HTR-8/SVneo (cell line): ENCODE results near the gene ADGRB2.

Source experiments
- DNase-seq: peaks from one replicate; pipeline ENCODE4 v3.0.0; 2011; ENCODE audit warnings: low spot score, mixed read lengths; ENCODE audit not compliant: insufficient read length
- FAIRE-seq: peaks from 2 replicates; lab custom pipeline; 2011; peaks lifted over from hg19 to GRCh38; lab: Jason Lieb, UNC

The ADGRB2 gene

DNA sequence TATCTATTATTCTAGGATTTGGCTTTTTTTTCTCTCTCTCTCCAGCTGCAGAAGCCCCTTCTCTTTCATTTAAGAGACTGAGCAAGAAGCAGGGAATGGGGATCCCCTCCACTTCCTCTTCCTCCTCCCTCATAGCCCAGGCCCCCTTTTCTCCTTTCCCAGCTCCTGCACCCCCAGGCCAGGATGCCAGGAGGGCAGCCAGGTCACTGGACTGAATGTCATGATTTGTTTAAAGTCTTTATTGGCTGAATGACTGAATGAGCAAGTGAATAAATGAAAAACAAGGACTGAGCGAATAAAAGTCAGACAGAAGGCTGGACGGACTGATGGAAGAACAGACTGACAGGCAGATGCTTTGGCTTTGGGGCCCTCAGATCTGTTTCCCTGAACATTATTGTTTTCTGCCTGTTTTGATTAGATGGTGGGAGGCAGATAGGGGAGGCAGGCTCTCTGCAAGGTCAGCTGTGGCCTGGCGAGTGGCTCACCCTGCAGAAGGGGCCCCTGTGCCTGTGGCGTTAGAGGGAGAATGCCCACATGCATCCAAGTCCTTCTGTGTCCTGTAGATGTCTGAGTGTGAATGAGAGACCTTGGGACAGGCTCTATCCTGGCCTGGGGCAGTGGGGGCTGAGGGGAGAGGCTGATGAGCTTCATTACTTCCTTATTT, 20.3 kb upstream of the ADGRB2 start:
- DNase-seq = no peak
- FAIRE-seq = no peak

DNA sequence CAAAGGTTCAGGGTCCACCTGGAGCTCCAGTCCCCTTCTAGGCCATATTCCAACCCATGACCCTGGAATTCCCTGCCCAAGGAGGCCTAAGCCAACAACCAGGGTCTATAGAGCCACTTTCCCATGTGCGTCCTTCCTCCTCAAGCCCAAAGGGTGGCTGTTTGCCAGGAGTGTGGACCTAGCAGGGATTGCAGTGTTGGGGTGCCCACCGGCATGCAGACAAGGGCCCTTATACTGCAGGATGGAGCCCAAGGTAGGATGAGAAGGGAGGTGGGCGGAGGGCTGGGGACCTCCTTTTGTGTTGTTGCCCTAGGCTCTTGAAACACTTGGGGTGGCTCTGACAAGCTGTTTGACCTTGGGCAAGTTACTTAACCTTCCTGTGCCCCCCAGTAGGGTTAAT, 19.7 kb upstream of the ADGRB2 start:
- DNase-seq (no peak), FAIRE-seq (no peak)

DNA sequence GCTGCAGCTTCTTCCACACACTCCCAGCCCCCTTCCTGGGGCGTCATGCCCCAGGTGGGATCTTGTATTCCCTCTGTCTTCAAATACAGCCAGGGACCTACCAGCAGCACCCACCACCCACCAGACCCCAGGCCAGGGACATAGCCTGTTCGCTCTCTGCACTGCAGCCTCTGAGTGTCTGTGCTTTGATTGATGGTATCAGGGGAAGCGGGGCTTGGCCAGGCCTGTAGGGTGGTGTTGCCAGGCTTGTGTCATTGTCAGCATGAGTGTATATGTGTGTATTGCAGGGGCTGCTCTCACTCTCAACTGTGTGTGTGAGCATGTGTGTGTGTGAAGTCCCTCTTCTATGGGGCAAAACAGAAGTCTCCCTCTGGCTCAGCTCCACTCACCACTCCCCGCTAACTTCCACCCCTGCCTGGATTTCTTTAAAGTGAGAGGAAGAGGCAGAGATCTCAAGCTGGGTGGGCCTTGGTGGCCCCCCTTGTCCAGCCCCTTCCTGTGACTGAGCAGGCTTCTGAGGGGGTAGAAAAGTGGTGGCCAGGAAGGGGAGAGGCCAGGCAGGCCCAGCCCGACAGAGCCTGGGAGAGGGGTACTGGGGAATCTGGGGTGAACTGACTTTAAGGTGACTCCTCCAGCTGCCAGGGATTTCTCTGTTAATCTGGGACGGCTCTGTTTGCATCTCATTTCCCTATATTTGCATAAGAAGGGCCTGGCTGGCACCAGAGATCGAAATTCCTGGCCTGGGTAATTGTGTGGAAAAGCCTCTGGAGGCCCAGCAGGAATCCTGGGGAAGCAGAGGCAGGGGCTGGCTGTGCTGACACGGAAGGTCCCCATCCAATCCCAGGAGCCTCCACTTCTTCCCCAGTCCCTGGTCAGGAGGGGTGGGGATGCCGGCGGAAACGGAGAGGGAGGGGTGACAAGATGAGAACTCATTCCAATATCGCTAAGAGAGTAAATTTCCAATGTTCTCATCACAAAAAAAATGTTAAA, 18.6 kb upstream of the ADGRB2 start:
- DNase-seq = no peak

DNA sequence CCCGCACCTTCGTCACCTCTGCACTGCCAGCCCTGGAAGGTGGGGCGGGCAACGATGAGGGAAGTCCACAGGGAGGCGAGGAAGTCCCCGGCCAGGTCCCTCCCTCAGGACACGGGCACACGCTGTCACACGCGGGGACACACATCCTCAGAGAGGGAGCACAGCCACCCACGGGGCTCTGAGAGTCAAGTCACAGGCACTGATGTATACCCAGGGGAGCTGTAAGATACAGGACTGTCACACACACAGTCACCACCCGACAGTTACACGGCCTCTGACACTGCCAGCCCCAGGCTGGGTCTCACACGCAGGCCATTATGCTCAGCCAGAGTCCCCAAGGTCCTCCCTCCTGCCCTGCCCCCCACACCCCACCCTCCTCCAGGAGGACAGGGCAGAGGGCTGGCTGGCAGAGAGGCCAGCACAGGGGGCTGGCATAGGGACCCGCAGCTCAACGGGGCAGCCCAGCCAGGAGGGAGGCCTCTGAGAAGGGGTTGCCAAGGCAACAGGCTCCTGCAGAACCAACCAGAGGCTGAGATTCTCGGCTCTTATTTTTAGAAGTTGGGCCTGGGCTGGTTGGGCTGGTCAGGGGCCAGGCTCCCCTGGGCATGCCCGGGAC, 17.7 kb upstream of the ADGRB2 start:
- DNase-seq (no peak), FAIRE-seq (no peak)

More for the DNA sequence above, 18.6 kb upstream of the ADGRB2 start:
- no peak for FAIRE-seq

DNA sequence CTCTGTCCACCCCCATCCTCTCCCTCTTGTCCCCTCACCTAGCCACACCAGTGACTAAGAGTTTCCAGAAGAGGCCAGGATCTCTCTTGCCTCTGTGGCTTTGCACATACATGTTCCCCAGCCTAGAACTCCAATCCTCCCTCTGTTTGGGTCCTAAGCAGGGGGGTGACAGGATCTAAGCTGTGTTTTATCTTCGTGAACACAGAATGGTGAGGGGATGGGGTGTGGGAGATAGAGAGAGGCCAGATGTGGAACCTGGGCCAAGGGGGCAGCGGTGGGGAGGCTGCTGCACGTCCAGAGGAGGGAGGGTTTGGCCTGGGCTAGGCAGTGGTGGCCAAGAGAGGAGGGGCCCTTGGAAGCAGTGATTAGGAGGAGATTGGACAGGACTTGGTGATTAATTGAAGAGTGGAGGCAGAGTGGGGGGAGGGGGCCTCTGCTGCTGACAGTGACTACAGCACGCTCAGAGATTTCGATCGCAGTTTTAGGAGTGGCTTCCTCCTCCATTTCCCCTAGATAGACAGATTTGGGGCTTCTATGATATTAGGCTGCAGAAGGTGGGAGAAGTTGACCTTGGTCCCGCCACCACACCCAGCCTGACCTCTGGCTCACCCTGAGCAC, 17.1 kb upstream of the ADGRB2 start:
- DNase-seq = no peak
- FAIRE-seq = no peak

DNA sequence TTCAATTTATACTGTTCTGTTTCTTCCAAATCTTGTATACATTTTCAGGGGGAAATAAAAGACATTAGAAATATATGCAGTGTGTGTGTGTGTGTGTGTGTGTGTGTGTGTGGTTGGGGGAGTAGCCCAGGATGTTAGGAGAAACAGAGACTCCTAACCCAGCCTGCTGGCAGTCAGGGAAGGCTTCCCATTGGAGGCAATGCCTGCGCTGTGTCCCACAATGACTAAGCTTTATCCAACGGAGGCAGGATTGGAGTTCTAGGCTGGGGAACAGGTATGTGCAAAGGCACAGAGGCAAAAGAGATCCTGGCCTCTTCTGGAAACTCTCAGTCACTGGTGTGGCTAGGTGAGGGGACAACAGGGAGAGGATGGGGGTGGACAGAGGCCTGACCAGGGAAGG, 16.5 kb upstream of the ADGRB2 start:
- DNase-seq = no peak
- FAIRE-seq = no peak

DNA sequence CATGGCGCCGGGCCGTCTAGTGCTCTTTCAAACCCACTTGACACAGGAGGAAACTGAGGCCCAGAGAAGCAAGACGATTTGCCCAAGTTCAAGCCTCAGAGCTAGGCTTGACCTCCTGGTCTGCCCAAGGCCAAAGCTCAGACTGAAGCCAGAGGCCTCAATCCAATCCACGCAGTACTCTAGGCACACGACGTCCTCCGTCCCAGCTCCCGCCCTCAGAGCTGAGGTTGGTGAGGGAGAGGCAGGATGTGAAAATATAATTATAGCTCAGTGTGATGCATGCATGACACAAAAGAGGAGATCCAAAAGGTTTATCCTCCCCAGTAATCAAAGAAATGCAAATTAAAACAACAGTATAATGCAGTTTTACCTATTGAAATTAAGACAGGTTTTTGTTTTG, 15.5 kb upstream of the ADGRB2 start:
- DNase-seq (no peak), FAIRE-seq (no peak)

DNA sequence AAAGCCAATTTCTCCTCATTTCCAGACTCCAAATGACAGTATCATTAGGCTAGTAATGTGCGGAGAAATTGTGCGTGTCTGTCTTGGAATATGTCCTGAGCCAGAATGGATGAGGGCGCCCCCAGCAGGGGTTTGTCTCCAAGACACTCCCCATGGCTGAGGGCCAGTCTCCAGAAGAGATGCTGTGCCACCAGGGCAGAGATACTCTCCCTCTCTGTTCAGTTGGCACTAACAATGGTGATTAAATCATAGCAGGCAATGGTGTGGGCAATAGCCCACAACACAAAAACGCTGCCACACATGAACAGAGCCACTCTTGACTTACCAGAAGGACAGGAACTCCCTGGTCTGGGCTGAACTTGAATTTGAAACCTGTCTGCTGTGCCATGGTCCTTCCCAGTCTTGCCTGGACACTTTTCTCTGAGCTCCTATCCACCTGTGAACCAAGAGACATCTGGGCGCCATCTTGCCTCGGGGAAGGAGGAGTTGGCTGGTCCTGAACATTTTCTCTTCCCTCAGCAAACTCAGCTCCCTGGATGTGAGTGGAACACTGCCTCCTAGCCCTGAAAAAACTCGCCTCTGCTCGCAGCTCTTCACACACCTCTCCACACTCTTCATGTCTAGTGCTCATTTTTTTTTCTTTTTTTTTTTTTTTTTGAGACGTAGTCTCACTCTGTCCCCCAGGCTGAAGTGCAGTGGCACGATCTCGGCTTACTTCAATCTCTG, 14.8 kb upstream of the ADGRB2 start:
- FAIRE-seq (no peak), DNase-seq (no peak)

DNA sequence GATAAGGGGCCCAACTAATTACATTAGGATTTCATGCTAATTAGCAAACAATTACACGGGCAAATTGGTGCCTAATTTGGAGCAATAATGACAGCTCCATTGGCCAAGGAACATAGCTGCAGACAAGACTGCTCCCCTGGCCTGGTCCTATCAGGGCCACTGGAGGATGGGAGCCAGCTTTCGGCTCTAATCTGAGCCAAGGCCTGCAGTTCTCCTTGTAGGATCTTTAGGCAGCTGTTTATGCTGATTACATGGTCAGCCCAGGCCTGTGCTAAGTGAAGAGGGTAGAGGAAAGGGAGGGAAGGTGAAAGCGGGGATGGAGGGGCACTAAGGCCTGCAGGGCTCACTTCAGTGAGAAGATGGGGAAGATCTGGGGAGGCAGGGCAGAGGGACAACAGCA, 12.4 kb upstream of the ADGRB2 start:
- no peak for FAIRE-seq
- DNase-seq = no peak

DNA sequence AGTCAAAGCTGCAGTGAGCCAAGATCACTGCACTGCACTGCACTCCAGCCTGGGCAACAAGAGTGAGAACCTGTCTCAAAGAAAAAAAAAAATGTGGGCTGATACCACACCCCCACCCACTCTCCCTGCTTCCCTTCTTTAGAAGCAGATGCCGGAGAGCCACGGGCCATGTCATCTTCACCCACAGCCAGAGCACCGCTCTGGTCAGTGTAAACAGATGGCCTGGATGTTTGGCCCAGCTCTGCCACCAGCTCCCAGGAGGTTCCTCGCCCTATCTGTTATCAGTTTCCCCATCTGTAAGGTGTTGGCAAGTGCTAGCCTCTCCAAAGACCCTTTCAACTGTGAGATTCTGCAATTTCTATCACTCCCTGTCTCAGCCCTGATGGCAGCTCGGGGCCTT, 11.9 kb upstream of the ADGRB2 start:
- DNase-seq (no peak), FAIRE-seq (no peak)

DNA sequence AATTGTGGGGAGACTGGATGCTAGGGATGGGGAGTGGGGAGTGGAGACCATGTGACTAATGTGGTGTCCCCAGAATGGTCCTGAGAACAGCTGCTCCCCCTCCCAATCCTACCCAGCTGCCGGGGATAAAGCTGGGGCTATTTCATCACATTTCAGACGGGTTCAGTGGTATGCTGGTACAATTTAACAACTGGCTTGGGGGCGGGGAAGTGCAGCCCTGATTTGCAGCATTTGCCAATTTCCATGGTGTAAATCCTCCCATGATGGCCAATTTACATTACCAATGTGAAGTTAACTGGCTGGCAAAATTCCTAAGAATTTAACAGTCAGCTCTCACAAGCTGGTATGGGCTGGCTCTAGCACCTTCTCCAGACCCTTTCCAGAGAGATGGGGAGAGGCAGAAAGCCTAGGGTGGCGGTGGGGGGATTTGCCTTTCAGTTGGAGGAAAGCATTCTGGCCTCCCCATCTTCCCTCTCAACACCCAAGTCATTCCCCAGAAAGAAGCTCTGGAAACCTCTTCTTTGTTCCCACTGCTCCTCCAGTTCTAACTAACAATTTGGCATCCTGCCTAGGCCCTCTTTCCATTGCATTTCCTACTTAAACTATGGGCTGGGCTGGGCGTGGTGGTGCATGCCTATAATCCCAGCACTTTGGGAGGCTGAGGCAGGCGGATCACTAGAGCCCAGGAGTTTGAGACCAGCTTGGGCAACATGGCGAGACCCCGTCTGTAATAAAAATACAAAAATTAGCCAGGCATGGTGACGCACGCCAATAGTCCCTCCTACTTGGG, 11.3 kb upstream of the ADGRB2 start:
- DNase-seq (no peak), FAIRE-seq (no peak)

DNA sequence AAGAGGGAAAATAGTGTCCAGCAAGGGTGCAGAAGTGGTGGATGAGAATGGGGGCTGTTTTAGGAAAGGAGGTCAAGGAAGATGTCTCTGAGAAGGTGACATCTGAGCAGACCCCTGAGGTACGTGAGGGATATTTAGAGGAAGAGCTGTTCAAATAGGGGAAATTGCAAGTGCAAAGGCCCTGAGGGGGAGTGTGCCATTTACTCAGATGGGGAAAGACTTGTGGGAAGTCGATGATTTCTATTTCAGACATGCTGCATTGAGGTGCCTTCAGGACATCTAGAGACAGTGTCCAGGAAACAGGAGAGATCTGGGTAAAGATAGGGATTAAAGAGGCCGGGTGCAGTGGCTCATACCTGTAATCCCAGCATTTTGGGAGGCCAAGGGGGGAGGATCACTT, 10.4 kb upstream of the ADGRB2 start:
- FAIRE-seq (no peak), DNase-seq (no peak)

DNA sequence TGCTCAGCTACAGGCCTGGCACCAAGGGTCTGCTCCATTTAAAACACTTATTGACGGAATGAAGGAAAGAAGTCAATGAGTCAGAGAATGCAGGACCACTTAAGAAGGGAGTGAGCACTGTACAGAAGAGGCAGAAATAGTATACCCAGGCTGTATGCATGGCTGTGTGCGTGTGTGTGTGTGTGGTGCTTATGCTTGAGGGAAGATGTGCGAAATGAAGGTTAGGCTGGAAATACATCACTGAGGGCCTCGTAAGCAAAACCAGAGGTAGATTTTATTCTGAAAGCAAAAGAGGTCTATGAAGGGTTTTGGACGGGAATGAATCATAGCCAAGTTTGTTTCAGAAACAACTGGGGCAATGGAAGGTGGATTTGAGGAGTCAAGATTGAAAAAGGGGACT, 9.7 kb upstream of the ADGRB2 start:
- no peak for DNase-seq
- FAIRE-seq = no peak

DNA sequence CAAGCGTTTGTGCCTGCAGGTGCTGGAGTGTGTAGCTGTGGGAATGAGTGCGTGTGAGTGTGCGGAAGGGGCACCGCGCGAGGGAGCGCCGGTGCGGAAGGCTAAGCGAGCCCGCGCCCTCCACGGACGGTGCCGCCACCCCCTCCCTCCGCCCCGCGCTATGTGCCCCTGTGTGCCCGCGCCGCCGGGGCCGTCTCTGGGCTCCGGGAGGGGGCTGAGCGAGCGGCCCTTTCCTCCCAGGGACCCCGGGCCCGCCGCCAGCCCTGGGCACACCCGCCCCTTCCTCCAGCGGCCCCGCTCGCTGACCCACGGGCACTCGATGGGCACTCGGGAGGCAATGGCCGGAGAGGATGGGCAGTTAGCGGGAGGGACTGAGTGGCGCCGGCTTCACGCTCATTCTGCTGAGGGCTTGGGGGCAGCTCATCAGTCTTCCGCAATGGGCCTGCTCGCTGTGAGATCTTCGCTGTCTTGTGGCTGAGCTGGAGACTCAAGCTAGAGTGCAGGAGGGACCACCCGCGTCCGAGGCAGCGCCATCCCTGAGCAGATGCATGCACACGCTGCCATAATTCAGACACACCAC, 8.6 kb upstream of the ADGRB2 start:
- DNase-seq (no peak), FAIRE-seq (no peak)

DNA sequence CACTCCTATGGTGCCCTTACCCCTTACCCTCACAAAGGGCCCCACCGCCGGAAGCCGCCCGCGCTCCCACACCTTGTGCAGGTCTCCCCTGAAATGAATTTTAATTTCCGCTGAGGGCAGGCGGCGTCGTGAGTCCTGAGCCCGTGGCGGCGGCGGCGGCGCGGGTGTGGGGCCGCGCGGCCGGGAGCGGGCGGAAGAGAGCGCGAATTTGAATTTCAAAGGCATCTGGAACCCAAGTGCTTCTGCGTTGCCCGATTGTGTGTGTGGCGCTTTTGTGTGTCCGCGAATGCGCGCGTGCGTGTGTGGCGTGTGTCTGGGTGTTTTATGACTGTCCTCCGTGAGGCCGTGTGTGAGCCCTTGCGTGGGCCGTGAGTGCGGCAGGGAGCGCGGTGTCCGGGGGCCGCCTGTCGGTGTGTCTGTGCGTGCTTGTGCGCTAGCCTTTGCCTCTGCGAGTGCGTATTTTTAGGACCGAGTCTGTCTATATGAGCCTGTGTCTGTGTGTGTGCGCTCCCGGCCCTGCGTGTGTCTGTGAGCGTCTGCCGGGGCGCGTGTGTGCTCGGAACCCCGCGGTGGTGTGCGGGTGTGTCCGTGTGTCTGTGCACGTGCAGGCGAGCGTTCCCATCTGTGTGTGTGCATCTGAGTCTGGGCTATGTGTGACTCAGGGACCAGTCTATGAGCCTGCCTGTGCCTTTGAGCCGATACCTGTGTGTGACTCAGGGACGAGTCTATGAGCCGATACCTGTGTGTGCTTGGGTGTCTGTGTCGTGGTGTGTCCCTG, 7.9 kb upstream of the ADGRB2 start:
- FAIRE-seq (no peak), DNase-seq (no peak)

DNA sequence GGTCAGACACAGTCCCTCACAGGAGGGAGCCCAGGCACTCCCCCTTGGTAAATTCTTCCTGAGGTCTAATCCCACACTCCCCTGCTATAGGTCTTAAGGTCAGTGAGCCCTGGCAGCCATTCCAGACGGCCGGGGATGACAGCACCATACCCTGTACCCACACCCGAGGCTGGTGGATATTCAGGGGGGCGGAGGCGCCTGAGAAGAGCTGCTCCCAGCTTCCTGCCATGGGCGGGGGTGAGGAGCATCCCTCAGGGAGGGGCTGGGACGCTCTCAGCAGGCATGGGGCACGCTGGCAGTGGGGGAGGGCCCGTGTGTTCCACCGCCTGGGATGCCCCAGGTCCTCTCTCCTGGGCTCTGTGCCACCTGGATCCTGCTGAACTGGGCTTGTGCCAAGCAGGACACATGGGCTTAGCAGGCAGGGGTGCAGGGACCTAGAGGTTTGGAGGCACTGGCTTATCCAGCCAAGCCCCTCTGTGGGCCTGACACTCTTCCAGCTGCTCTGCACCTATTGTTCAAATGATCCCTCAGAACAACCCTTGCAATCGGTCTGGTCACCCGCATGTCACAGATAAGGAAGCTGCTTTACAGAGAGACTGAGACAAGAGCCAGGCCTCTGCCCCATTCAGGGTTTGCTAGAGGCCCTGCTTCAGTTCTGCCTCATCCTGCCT, 5.7 kb upstream of the ADGRB2 start:
- DNase-seq = no peak
- no peak for FAIRE-seq

DNA sequence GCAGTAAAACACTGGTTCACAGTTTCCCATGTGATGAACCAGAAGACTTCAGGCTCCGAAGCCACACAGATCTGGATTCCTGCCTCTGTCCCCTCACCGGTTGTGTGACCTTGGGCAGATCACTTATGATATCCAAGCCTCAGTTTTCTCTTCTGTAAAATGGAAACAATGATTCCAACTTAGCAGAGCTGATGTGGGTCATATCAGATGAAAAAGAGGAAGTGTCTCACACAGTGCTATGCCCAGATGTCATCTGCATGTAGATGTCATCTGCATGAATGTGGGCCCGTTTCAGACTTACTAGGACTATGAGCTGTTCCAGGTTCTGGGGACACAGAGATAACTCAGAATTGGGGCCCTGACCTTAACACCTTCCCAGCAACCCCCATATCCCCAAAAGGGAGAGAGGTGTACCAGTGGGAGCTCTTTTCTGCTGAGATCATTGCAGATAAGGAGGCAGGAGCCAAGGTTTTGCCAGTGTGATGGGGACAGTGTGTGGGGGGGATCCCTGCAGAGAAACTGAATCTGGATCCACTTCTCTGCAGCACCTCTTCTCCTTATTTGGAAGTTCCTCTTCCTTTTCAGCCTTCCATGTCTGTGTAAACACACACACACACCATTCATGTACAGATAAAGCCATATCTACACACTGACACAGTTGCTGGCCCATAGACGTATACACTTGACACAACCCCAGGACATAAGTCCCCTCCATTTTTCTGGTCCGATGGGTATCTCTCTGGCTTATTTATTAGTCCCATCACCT, 5.0 kb upstream of the ADGRB2 start:
- FAIRE-seq (no peak), DNase-seq (no peak)
